Measurements from ENCODE around the gene GPR84. TPM values are rescaled to one million over a fixed set of nuclear protein-coding genes. Genes with fewer than 3 reads are reported as not detected.

GPR84 gene
- polyA plus RNA-seq, 2 of the 4 experiments (the other 2 are of a cell fraction) = not detected

- H3K4me1 ChIP-seq = peaks cover 29% of the 10 kb centered on the region
- no peaks in the 10 kb centered on the region for H3K9me3 ChIP-seq
- H3K4me3 ChIP-seq = peak overlapping the region; percentile 54
- DNase-seq (ENCODE audit: low read depth in 1 of 2, low spot score in 1 of 2) (no peak), ATAC-seq (peak in 1 of 2 experiments; percentile 4; a peak in 1 of 6 replicates), FAIRE-seq (no peak)
- POLR2A ChIA-PET = interaction anchor here (0.6 to 3.4 kb wide), 10 partner anchors 8 to 139 kb away, joined by 3 to 27 read pairs (median 4); partner anchors contain the start of genes CBX5, COPZ1, HNRNPA1 and NFE2
- TF ChIP-seq MAX (IDR thresholded peaks at IDR 0.05) = 0 out of 2 replicates have a peak, but pooled peaks have one; percentile 27
- TF ChIP-seq, protein P1, sequence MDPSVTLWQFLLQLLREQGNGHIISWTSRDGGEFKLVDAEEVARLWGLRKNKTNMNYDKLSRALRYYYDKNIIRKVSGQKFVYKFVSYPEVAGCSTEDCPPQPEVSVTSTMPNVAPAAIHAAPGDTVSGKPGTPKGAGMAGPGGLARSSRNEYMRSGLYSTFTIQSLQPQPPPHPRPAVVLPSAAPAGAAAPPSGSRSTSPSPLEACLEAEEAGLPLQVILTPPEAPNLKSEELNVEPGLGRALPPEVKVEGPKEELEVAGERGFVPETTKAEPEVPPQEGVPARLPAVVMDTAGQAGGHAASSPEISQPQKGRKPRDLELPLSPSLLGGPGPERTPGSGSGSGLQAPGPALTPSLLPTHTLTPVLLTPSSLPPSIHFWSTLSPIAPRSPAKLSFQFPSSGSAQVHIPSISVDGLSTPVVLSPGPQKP (IDR thresholded peaks at IDR 0.05; ENCODE audit: low read depth, low read length) = no peak
- TF ChIP-seq RCOR1 (IDR thresholded peaks at IDR 0.05; ENCODE audit: low read depth, low read length) = no peak
- 17% methylated on average over 15 of the region's 15 CpGs for WGBS (ENCODE audit: missing lambda C conversion rate)
- H3K4me2 ChIP-seq = peak overlapping the region; percentile 89
- CTCF ChIA-PET = interaction anchor here (0.6 to 9.2 kb wide), 20 partner anchors 10 to 350 kb away, joined by 3 to 125 read pairs (median 7); partner anchors contain the start of genes COPZ1 and HOXC8
- peak overlapping the region; percentile 80 to 87 for H3K27ac ChIP-seq
These were observed 5.9 kb downstream of the GPR84 start for GRCh38 chr12:54358191-54358944.

- POLR2A ChIA-PET = interaction anchor here (0.6 to 3.4 kb wide), 2 partner anchors 78 to 138 kb away, joined by 4 to 27 read pairs; partner anchors contain the start of genes CBX5 and HNRNPA1
- ATAC-seq (no peak), FAIRE-seq (no peak), DNase-seq (ENCODE audit: low read depth in 1 of 2, low spot score in 1 of 2) (no peak)
- Histone ChIP-seq H3K27ac (peak overlapping the region; percentile 80 to 87; a peak in 5 of 6 replicates), H3K4me1 (peaks cover 36% of the 10 kb centered on the region), H3K4me2 (peak overlapping the region; percentile 89), H3K4me3 (no peak overlapping the region), H3K9me3 (no peaks in the 10 kb centered on the region)
- 78% methylated on average over 2 of the region's 2 CpGs for WGBS (ENCODE audit: missing lambda C conversion rate)
- CTCF ChIA-PET = interaction anchor here (0.6 to 9.2 kb wide), 15 partner anchors 10 to 150 kb away, joined by 3 to 125 read pairs (median 8); partner anchors contain the start of gene COPZ1
- no peak for TF ChIP-seq TFCP2L1 (CRISPR knock-in tag; IDR thresholded peaks at IDR 0.05)
These were observed 6.6 kb downstream of the GPR84 start for GRCh38 chr12:54357506-54358190.

DNA sequence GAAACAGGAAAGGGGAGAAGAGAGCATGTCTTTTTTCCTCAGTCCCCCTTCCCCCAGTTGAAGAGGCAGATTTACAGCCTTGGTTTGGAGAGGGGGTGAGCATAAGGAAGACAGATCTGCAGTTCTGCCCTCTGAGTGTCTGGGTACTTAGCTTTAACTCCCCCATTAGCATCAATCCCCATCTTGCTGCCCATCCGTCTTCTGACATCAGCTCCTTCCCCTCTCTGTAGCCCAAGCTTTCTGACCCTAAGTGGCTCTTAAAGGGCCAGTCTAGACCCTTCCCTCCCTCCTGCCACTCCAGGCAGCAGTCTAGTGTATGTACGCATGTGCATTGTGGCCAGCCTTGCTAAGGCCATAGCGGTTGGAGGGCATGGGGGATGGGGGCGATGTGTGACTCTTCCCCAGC, 7.3 kb downstream of the GPR84 start:
- DNase-seq (ENCODE audit: low read depth in 1 of 2, low spot score in 1 of 2) (no peak), FAIRE-seq (no peak), ATAC-seq (no peak)
- H3K4me3 ChIP-seq = no peak overlapping the region
- POLR2A ChIA-PET = interaction anchor here (3.4 kb wide), 1 partner anchor 77 kb away, joined by 27 read pairs; the partner anchor contains the start of genes CBX5 and HNRNPA1
- peaks cover 40% of the 10 kb centered on the region for H3K4me1 ChIP-seq
- whole genome bisulfite sequencing (ENCODE audit: missing lambda C conversion rate) = 94% methylated on average over 4 of the region's 4 CpGs
- TF ChIP-seq FOXS1 (CRISPR knock-in tag; IDR thresholded peaks at IDR 0.05) = no peak
- TF ChIP-seq ZNF302 (CRISPR knock-in tag; IDR thresholded peaks at IDR 0.05) = no peak
- TF ChIP-seq CHD4 (IDR thresholded peaks at IDR 0.05; ENCODE audit: borderline replicate concordance) = no peak
- no peak for TF ChIP-seq PBX3 (IDR thresholded peaks at IDR 0.05)
- TF ChIP-seq HOXA7 (CRISPR knock-in tag; IDR thresholded peaks at IDR 0.05) = no peak
- no peak for TF ChIP-seq MAZ (IDR thresholded peaks at IDR 0.05; ENCODE audit: borderline replicate concordance, low read depth, low read length)
- TF ChIP-seq CHD2 (IDR thresholded peaks at IDR 0.05; ENCODE audit: low read length, partially characterized antibody) = no peak
- no peak overlapping the region for H3K4me2 ChIP-seq
- H3K27ac ChIP-seq = peak overlapping the region in 1 of 2 experiments; percentile 87; a peak in 1 of 6 replicates
- CTCF ChIA-PET = interaction anchor here (1.2 to 9.2 kb wide), 12 partner anchors 10 to 149 kb away, joined by 4 to 125 read pairs (median 16); partner anchors contain the start of gene COPZ1
- no peaks in the 10 kb centered on the region for H3K9me3 ChIP-seq

DNA sequence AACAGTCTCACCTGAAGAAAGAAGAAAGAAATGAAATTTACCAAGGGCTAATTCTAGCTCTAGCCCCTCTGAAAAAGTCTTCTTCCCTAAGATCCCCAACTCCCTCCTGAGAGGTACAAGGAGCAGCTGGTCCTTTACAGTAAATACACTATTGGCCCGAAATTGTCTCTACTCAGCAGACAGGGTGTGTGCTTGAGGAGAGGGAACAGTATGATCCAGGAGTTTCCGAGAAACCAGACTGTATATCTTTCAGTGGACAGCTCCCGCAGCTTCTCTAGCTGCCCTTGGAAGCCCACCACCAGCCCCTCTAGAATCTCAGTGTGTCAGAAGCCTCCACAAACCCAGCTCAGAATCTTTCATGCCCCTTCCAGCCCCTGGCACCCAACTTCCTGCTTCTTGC, 8.1 kb downstream of the GPR84 start:
- CTCF ChIA-PET = interaction anchor here (1.2 to 9.2 kb wide), 9 partner anchors 13 to 149 kb away, joined by 3 to 125 read pairs (median 26); partner anchors contain the start of gene COPZ1
- no peak for ATAC-seq
- H3K4me3 ChIP-seq = no peak overlapping the region
- no peaks in the 10 kb centered on the region for H3K9me3 ChIP-seq
- no peak overlapping the region for H3K27ac ChIP-seq
- POLR2A ChIA-PET = no interaction called here
- no peak for FAIRE-seq
- TF ChIP-seq FOSB (CRISPR knock-in tag; IDR thresholded peaks at IDR 0.05) = no peak
- TF ChIP-seq POLR2AphosphoS2 (conservative IDR thresholded peaks at IDR 0.05; ENCODE audit: low read length) = no peak
- TF ChIP-seq ZNF302 (CRISPR knock-in tag; IDR thresholded peaks at IDR 0.05) = no peak
- TF ChIP-seq JUNB (IDR thresholded peaks at IDR 0.05) = no peak
- no peak for TF ChIP-seq RAD21 (conservative IDR thresholded peaks at IDR 0.05 in 1 of 2, IDR thresholded peaks at IDR 0.05 in 1 of 2)
- no peak for TF ChIP-seq NR3C1 (IDR thresholded peaks at IDR 0.05)
- no peak for TF ChIP-seq POLR2A (IDR thresholded peaks at IDR 0.05; ENCODE audit: low read length)
- H3K4me2 ChIP-seq = no peak overlapping the region
- no peak for DNase-seq (ENCODE audit: low read depth in 1 of 2, low spot score in 1 of 2)
- 90% methylated on average over 3 of the region's 3 CpGs for WGBS (ENCODE audit: missing lambda C conversion rate)
- peaks cover 40% of the 10 kb centered on the region for H3K4me1 ChIP-seq
